ENCODE results near the gene PDK3.

Gene PDK3

DNA sequence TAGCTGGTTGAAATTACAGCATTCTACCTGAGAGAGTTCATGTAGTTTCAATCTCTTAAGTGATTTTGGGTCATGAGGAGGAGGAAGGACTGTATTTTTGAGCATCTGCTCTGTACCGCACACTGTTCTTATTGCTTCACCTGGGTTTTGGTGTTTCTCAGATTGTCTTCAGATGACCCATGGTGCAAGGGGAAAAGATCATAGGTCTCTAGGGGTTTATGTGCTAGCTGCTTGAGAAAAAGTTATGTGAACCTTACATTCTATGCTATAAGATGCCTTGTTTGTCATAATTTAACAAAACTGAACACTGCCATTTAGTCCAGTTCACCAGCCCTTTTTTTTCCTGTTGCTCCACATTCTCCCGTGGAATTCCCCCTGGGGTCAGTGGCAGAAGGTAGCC lies 60.4 kb downstream of the PDK3 start:
- no peak overlapping the region for H3K4me3 ChIP-seq (ENCODE audit: low read depth, low read length)
- no peak for TF ChIP-seq CTCF (IDR thresholded peaks at IDR 0.05; ENCODE audit: control insufficient read depth, extremely low read depth, insufficient read depth)
- DNase-seq (ENCODE audit: low read depth) = no peak

- H3K4me3 ChIP-seq (ENCODE audit: low read depth, low read length) = no peak overlapping the region
- no peak for DNase-seq (ENCODE audit: low read depth)
- no peak for TF ChIP-seq CTCF (IDR thresholded peaks at IDR 0.05; ENCODE audit: control insufficient read depth, extremely low read depth, insufficient read depth)
Measured at GRCh38 chrX:24526616-24527015, 61.5 kb downstream of the PDK3 start.

DNA sequence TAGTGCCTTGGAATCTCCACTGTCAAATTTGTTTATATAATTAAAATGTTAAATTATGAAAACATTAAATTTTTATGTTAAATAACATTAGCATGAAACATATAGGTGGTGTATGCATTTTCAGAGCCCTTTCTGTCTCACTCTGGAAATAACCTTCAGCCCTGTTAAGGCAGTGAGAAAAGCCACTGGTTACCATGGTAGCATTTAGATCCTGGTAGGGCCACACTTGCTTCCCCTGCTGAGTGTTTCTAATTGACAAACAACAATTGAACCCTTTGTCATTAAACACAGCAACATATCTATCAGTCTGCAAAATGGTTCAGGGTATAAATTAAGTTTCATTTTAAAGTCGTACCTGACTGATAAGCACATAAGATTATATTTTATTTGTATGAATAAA lies 63.5 kb downstream of the PDK3 start:
- no peak for TF ChIP-seq CTCF (IDR thresholded peaks at IDR 0.05; ENCODE audit: control insufficient read depth, extremely low read depth, insufficient read depth)
- no peak overlapping the region for H3K4me3 ChIP-seq (ENCODE audit: low read depth, low read length)
- DNase-seq (ENCODE audit: low read depth) = no peak

- no peak overlapping the region for H3K4me3 ChIP-seq (ENCODE audit: low read depth, low read length)
- no peak for DNase-seq (ENCODE audit: low read depth)
- no peak for TF ChIP-seq CTCF (IDR thresholded peaks at IDR 0.05; ENCODE audit: control insufficient read depth, extremely low read depth, insufficient read depth)
Measured at GRCh38 chrX:24536551-24536950, 71.5 kb downstream of the PDK3 start.

DNA sequence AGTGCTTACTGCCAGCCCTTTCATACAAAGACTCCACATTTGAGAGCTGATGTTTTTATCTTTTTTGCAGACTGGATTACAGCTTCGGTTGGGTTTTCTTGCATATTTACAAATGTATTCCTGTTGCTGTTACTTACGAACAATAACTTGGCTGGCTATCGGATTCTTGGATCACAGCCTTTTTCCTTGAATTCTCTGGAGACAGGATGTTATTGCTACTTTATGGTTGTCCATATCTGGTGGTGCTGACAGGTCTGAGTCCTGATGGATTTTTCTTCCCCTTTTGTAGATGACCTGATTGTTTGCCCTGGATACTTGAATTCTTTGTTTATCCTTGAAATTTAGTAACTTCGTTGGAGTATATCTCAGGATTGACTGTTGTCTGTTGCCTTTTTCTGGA lies 77.7 kb downstream of the PDK3 start:
- DNase-seq (ENCODE audit: low read depth) = no peak
- TF ChIP-seq CTCF (IDR thresholded peaks at IDR 0.05; ENCODE audit: control insufficient read depth, extremely low read depth, insufficient read depth) = no peak
- no peak overlapping the region for H3K4me3 ChIP-seq (ENCODE audit: low read depth, low read length)

GRCh38 chrX:24547961-24548360 lies 82.9 kb downstream of the PDK3 start:
- no peak for TF ChIP-seq CTCF (IDR thresholded peaks at IDR 0.05; ENCODE audit: control insufficient read depth, extremely low read depth, insufficient read depth)
- H3K4me3 ChIP-seq (ENCODE audit: low read depth, low read length) = no peak overlapping the region
- no peak for DNase-seq (ENCODE audit: low read depth)

DNA sequence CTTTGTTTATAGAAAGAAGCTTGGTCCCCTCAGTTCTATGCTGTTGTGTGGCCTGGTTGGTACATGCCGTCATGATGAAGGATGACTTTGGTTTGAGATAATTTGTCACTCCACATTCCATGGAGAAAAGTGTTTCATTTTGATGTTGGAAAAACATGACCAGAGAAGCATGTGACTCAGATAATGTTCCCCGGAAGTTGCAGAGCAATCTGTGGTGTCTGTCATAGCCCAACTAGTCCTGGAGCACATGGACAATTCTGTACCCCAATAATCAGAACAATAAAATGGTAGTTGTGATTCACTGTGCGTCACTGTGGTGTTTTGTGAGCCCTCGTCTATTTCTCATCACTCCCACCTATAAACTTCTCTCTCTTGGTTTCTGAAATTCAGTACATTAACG lies 85.1 kb downstream of the PDK3 start:
- no peak for DNase-seq (ENCODE audit: low read depth)
- H3K4me3 ChIP-seq (ENCODE audit: low read depth, low read length) = no peak overlapping the region
- no peak for TF ChIP-seq CTCF (IDR thresholded peaks at IDR 0.05; ENCODE audit: control insufficient read depth, extremely low read depth, insufficient read depth)
